ENCODE measurements around the gene AARS2. TPM values are rescaled to one million over a fixed set of nuclear protein-coding genes. Genes with fewer than 3 reads are reported as not detected.
"Not testable (repeated sequence)": the region's sequence is repeated elsewhere in the genome, so short reads cannot be mapped to it uniquely, and the experiment has no call there.

The AARS2 gene
- total RNA-seq, 1 donor from 2014 or later, result 34.3 TPM

- TF ChIP-seq, protein P1, sequence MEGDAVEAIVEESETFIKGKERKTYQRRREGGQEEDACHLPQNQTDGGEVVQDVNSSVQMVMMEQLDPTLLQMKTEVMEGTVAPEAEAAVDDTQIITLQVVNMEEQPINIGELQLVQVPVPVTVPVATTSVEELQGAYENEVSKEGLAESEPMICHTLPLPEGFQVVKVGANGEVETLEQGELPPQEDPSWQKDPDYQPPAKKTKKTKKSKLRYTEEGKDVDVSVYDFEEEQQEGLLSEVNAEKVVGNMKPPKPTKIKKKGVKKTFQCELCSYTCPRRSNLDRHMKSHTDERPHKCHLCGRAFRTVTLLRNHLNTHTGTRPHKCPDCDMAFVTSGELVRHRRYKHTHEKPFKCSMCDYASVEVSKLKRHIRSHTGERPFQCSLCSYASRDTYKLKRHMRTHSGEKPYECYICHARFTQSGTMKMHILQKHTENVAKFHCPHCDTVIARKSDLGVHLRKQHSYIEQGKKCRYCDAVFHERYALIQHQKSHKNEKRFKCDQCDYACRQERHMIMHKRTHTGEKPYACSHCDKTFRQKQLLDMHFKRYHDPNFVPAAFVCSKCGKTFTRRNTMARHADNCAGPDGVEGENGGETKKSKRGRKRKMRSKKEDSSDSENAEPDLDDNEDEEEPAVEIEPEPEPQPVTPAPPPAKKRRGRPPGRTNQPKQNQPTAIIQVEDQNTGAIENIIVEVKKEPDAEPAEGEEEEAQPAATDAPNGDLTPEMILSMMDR (conservative IDR thresholded peaks at IDR 0.05), result no peak
- H3K27ac Mint-ChIP-seq, result no peak overlapping the region
- DNase-seq (ENCODE audit: extremely low spot score, unreplicated experiment), result no peak
- H3K27me3 Mint-ChIP-seq, result peaks cover 38% of the 10 kb centered on the region
- H3K4me1 Mint-ChIP-seq (ENCODE audit: unreplicated experiment), result no peaks in the 10 kb centered on the region
- H3K9me3 Mint-ChIP-seq, result no peaks in the 10 kb centered on the region
- no peak overlapping the region for H3K4me3 Mint-ChIP-seq
- H3K36me3 Mint-ChIP-seq, result no peaks in the 10 kb centered on the region
Observed at GRCh38 chr6:44327760-44328159, 14.6 kb upstream of the AARS2 start.

- TF ChIP-seq, protein P1 (conservative IDR thresholded peaks at IDR 0.05), result no peak
- Mint-ChIP-seq H3K36me3 (no peaks in the 10 kb centered on the region), H3K27ac (no peak overlapping the region), H3K27me3 (peaks cover 35% of the 10 kb centered on the region), H3K4me1 (ENCODE audit: unreplicated experiment) (no peaks in the 10 kb centered on the region), H3K4me3 (no peak overlapping the region), H3K9me3 (no peaks in the 10 kb centered on the region)
- no peak for DNase-seq (ENCODE audit: extremely low spot score, unreplicated experiment)
Observed at GRCh38 chr6:44327096-44327495, 13.9 kb upstream of the AARS2 start.

DNA sequence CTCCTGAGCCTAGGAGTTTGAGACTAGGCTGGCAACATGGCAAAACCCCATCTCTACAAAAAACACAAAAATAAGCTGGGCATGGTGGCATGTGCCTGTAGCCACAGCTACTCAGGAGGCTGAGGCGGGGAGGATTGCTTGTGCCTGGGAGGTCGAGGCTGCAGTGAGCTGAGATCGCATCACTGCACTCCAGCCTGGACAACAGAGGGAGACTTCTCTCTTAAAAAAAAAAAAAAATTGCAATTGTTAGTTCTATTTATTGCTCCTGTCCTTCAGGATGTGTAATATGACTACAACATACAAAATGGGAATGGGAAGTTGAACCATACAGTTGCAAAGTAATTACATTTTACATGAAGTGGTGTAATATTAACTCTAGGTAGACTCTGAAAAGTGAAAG, 8.1 kb upstream of the AARS2 start:
- Mint-ChIP-seq H3K4me3 (no peak overlapping the region), H3K27me3 (peaks cover 47% of the 10 kb centered on the region), H3K4me1 (ENCODE audit: unreplicated experiment) (no peaks in the 10 kb centered on the region), H3K27ac (no peak overlapping the region), H3K9me3 (no peaks in the 10 kb centered on the region), H3K36me3 (no peaks in the 10 kb centered on the region)
- TF ChIP-seq, protein P1 (conservative IDR thresholded peaks at IDR 0.05), result no peak
- DNase-seq (ENCODE audit: extremely low spot score, unreplicated experiment), result no peak

GRCh38 chr6:44317136-44317631, 4.0 kb upstream of the AARS2 start:
- not testable (repeated sequence) for H3K36me3 Mint-ChIP-seq

GRCh38 chr6:44316481-44316880, 3.3 kb upstream of the AARS2 start:
- TF ChIP-seq, protein P1 (conservative IDR thresholded peaks at IDR 0.05), result no peak
- peaks cover 3% of the 10 kb centered on the region for H3K36me3 Mint-ChIP-seq
- H3K27ac Mint-ChIP-seq, result no peak overlapping the region
- H3K4me1 Mint-ChIP-seq (ENCODE audit: unreplicated experiment), result peaks cover 8% of the 10 kb centered on the region
- H3K4me3 Mint-ChIP-seq, result no peak overlapping the region
- DNase-seq (ENCODE audit: extremely low spot score, unreplicated experiment), result no peak
- H3K27me3 Mint-ChIP-seq, result peaks cover 42% of the 10 kb centered on the region
- no peaks in the 10 kb centered on the region for H3K9me3 Mint-ChIP-seq

More at GRCh38 chr6:44317136-44317631, 4.0 kb upstream of the AARS2 start:
- not testable (repeated sequence) for DNase-seq (ENCODE audit: extremely low spot score, unreplicated experiment); H3K4me3 Mint-ChIP-seq; H3K9me3 Mint-ChIP-seq; H3K27ac Mint-ChIP-seq; H3K4me1 Mint-ChIP-seq (ENCODE audit: unreplicated experiment)
- peaks cover 44% of the 10 kb centered on the region for H3K27me3 Mint-ChIP-seq

DNA sequence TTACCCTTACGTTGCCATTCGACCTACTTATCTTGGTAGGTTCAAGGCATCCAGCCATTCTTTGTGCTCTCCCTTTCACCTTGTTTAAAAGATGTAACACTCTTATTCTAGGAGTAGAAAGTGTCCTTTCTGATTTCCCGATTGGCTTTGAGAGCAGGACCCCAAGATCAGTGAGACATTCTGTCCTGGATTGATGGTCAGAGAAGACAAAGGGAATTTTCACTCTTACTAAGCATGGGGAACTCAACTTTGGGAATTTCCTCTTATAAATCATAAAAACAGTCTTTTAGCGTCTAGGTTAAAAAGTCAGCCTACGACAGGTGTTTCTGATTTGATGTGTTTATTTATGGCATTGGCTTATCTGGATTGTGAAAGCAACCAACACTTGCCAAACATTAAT, 2.8 kb upstream of the AARS2 start:
- Mint-ChIP-seq H3K27me3 (peaks cover 39% of the 10 kb centered on the region), H3K36me3 (peaks cover 4% of the 10 kb centered on the region), H3K4me1 (ENCODE audit: unreplicated experiment) (peaks cover 9% of the 10 kb centered on the region), H3K27ac (no peak overlapping the region), H3K4me3 (no peak overlapping the region), H3K9me3 (no peaks in the 10 kb centered on the region)
- TF ChIP-seq, protein P1 (conservative IDR thresholded peaks at IDR 0.05), result no peak
- DNase-seq (ENCODE audit: extremely low spot score, unreplicated experiment), result no peak

Measured in type B pancreatic cell (in vitro differentiated cells).